OCI-LY7 (cell line): ENCODE results near the gene PIK3CB. TPM values are rescaled to one million over a fixed set of nuclear protein-coding genes. Genes with fewer than 3 reads are reported as not detected.
A peak's percentile ranks its signal among the peaks of the same experiment; 100 is the strongest.

Experiments
- Bru-seq: library from RNA; stranded (reverse); fragments of 400-500 nt; gene quantifications from one replicate; lab custom pipeline; 2021; lab: Mats Ljungman, UMichigan
- BruChase-seq, 2 experiments: library from RNA; stranded (reverse); fragments of 400-500 nt; gene quantifications; one replicate each; lab custom pipeline; 2021; lab: Mats Ljungman, UMichigan
- BruUV-seq: library from RNA; stranded (reverse); fragments of 400-500 nt; replicated peaks from 2 replicates; lab custom pipeline; 2021; lab: Mats Ljungman, UMichigan
- CTCF ChIA-PET: fragments of 300-600 bp; sonication (Branson Sonifier 250); formaldehyde crosslinking; loops from one replicate; lab custom pipeline; 2022; ENCODE audit warnings: antibody characterized with exemption; ENCODE audit not compliant: unreplicated experiment; lab: Charles Lee
- POLR2A ChIA-PET: fragments of 300-600 bp; sonication (Branson Sonifier 250); formaldehyde crosslinking; loops from one replicate; lab custom pipeline; 2022; ENCODE audit warnings: antibody characterized with exemption; lab: Charles Lee
- DNase-seq: peaks from one replicate; pipeline ENCODE4 v3.0.0-alpha.2; 2015; ENCODE audit warnings: low spot score
- H2AFZ ChIP-seq: fragments of 200-600 bp; sonication (generic), shearing (Covaris generic); 2 replicates; pipeline ENCODE4 v1.6.1; 2014; ENCODE audit warnings: mild to moderate bottlenecking, antibody characterized with exemption, low read length, moderate library complexity
- H3K27ac ChIP-seq: fragments of 200-600 bp; sonication (generic); 2 replicates; pipeline ENCODE4 v1.5.1; 2014; ENCODE audit warnings: mixed run types, low read depth, mild to moderate bottlenecking, moderate library complexity, low read length, inconsistent platforms; ENCODE audit not compliant: poor library complexity, severe bottlenecking
- H3K36me3 ChIP-seq: fragments of 200-600 bp; sonication (generic); 2 replicates; pipeline ENCODE4 v1.6.1; 2014; ENCODE audit warnings: mild to moderate bottlenecking, antibody characterized with exemption, low read length, moderate library complexity, mixed read lengths; ENCODE audit not compliant: insufficient read depth
- H3K4me1 ChIP-seq: fragments of 200-600 bp; sonication (generic); 2 replicates; pipeline ENCODE4 v1.5.1; 2014; ENCODE audit warnings: mild to moderate bottlenecking, low read length; ENCODE audit not compliant: insufficient read depth, poor library complexity, severe bottlenecking
- H3K4me2 ChIP-seq: fragments of 200-600 bp; sonication (generic); 2 replicates; pipeline ENCODE4 v1.6.1; 2014; ENCODE audit warnings: mild to moderate bottlenecking, low read length
- H3K4me3 ChIP-seq: fragments of 200-600 bp; sonication (generic); 2 replicates; pipeline ENCODE4 v1.5.1; 2014; ENCODE audit warnings: mild to moderate bottlenecking, low read depth, low read length; ENCODE audit not compliant: poor library complexity, severe bottlenecking
- H3K79me2 ChIP-seq: fragments of 200-600 bp; sonication (generic); 2 replicates; pipeline ENCODE4 v1.6.1; 2016; ENCODE audit warnings: low read depth, mild to moderate bottlenecking, low read length, moderate library complexity, mixed read lengths; ENCODE audit not compliant: insufficient read depth
- H3K9me2 ChIP-seq: fragments of 200-600 bp; sonication (generic); 2 replicates; pipeline ENCODE4 v1.6.1; 2016; ENCODE audit warnings: mild to moderate bottlenecking, low read length, mixed read lengths; ENCODE audit not compliant: insufficient read depth
- H3K9me3 ChIP-seq: fragments of 200-600 bp; sonication (generic); 2 replicates; pipeline ENCODE4 v1.6.1; 2014; ENCODE audit warnings: mild to moderate bottlenecking, mixed run types, low read length, mixed read lengths
- H4K20me1 ChIP-seq: fragments of 200-600 bp; sonication (generic); 2 replicates; pipeline ENCODE4 v1.6.1; 2014; ENCODE audit warnings: mild to moderate bottlenecking, antibody characterized with exemption, low read length, moderate library complexity, mixed read lengths; ENCODE audit not compliant: insufficient read depth
- CTCF ChIP-seq: fragments of 200-600 bp; sonication (generic); conservative IDR thresholded peaks from 2 replicates; pipeline ENCODE4 v1.5.1; 2014; ENCODE audit warnings: mild to moderate bottlenecking, antibody characterized with exemption, low read length, moderate library complexity, mixed read lengths
- EZH2phosphoT487 ChIP-seq: fragments of 200-600 bp; sonication (generic); IDR thresholded peaks from 2 replicates; pipeline ENCODE4 v1.6.1; 2018; ENCODE audit warnings: low read depth, borderline replicate concordance, mild to moderate bottlenecking, mixed run types, antibody characterized with exemption, low read length, moderate library complexity, mixed read lengths
- intact Hi-C: fragments of 100-400 bp; cut with micrococcal nuclease; formaldehyde crosslinking; loops from one replicate; pipeline ENCODE4 v1.10.0; 2022; ENCODE audit not compliant: unreplicated experiment
- long read RNA-seq: library from polyadenylated mRNA; stranded (forward); transcript quantifications from one replicate; pipeline ENCODE4 v2.0.0, GENCODE V29; 2022
- total RNA-seq, 2 experiments: library from RNA; depleted of rRNA in 1 of 2; stranded (reverse); fragments of >200 nt in 1 of 2; shearing (Covaris generic) in 1 of 2; gene quantifications; 2 replicates each; pipeline ENCODE4 v1.2.3, GENCODE V29; 2014 to 2022

The PIK3CB gene
- total RNA-seq (2014; rRNA removed; shearing (Covaris generic)) (7.1 and 8.2 TPM in 2 replicates), total RNA-seq (2022) (22.5 and 23.6 TPM in 2 replicates), Bru-seq, nascent RNA (percentile 71 among the genes with signal in this experiment), BruChase-seq, experiment 1, labeled RNA remaining after a 6-hour chase (percentile 64 among the genes with signal in this experiment), BruChase-seq, experiment 2, labeled RNA remaining after a 2-hour chase (percentile 62 among the genes with signal in this experiment)
- long read RNA-seq, full-length matches to known transcripts, result 5 of 28 reads
- long read RNA-seq, partial matches to known transcripts, result 3 of 28 reads
- long read RNA-seq, other reads (novel, unspliced or antisense), result 20 of 28 reads

- Histone ChIP-seq H3K79me2 (peaks cover 26% of the 10 kb centered on the region; the same call in 1 of the 2 replicates), H3K4me1 (peaks cover 16% of the 10 kb centered on the region), H4K20me1 (no peaks in the 10 kb centered on the region), H3K9me3 (no peaks in the 10 kb centered on the region), H3K36me3 (0 out of 2 replicates have a peak, but pooled peaks cover 3% of the 10 kb centered on the region), H3K9me2 (no peaks in the 10 kb centered on the region), H3K27ac (peak within 1 kb of the TSS; percentile 74), H3K4me3 (peak within 1 kb of the TSS; percentile 85), H3K4me2 (peak within 1 kb of the TSS; percentile 88), H2AFZ (peak within 1 kb of the TSS; percentile 93)
- intact Hi-C loops, result loop anchor here (1.0 to 10.0 kb wide), 3 partner anchors 81 to 240 kb away; partner anchors contain the start of gene CEP70
- BruUV-seq, result no TSS peak
- TF ChIP-seq EZH2phosphoT487, result no peak
- TF ChIP-seq CTCF, result no peak; the same call in 1 of the 2 replicates
- ChIA-PET CTCF (interaction anchor here (1.1 kb wide), 1 partner anchor 81 kb away, joined by 4 read pairs; no protein-coding TSS in a partner anchor), POLR2A (interaction anchor here (1.2 kb wide), 1 partner anchor 12 kb away, joined by 4 read pairs; no protein-coding TSS in a partner anchor)
- peak; percentile 89 for DNase-seq
Measured at GRCh38 chr3:138834596-138835396, at the start of gene PIK3CB. Gene PIK3CB (minus strand): TSS chr3:138834928. CDS start chr3:138759343, 75,585 bp downstream.

DNA sequence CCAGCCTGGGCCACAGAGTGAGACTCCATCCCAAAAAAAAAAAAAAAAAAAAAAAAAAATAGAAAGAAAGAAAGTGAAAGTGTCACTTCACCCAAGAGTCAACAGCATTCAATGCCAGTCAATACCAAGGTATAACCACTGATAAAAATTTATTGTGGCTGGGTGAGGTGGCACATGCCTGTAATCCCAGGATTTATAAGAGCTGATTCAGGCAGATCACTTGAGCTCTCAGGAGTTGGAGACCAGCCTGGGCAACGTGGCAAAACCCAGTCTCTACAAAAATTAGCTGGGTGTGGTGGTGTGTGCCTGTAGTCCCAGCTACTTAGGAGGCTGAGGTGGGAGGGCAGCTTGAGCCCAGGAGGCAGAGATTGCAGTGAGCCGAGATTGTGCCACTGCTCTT, 46.5 kb upstream of the PIK3CB start:
- intact Hi-C loops, result no loop called here
- no peaks in the 10 kb centered on the region for H3K79me2 ChIP-seq
- H3K27ac ChIP-seq, result no peak overlapping the region
- no peaks in the 10 kb centered on the region for H3K4me1 ChIP-seq
- no peaks in the 10 kb centered on the region for H4K20me1 ChIP-seq
- no peak overlapping the region for H3K4me2 ChIP-seq
- no peak overlapping the region for H3K4me3 ChIP-seq
- H3K9me2 ChIP-seq, result no peaks in the 10 kb centered on the region
- H3K36me3 ChIP-seq, result no peaks in the 10 kb centered on the region
- DNase-seq, result no peak
- CTCF ChIA-PET, result no interaction called here
- H3K9me3 ChIP-seq, result no peaks in the 10 kb centered on the region
- no TSS peak for BruUV-seq
- H2AFZ ChIP-seq, result no peak overlapping the region
- POLR2A ChIA-PET, result interaction anchor here (0.7 kb wide), 2 partner anchors 63 to 430 kb away, joined by 3 read pairs; no protein-coding TSS in a partner anchor
- TF ChIP-seq CTCF (no peak), EZH2phosphoT487 (no peak)
